ENCODE data around the gene CPLANE2.
A peak's percentile ranks its signal among the peaks of the same experiment; 100 is the strongest.

CPLANE2 gene

GRCh38 chr1:16222716-16223115, 14.3 kb downstream of the CPLANE2 start (continued):
- TF ChIP-seq ZNF354C (tag by site-specific recombination; IDR thresholded peaks at IDR 0.05; ENCODE audit: borderline replicate concordance, low read depth) = peak; percentile 84; the same call in 1 of the 2 replicates
- peak; percentile 71 for TF ChIP-seq REST (tag by site-specific recombination; IDR thresholded peaks at IDR 0.05)
- 0 out of 2 replicates have a peak, but pooled peaks have one; percentile 40 for TF ChIP-seq ZFP37 (tag by site-specific recombination; IDR thresholded peaks at IDR 0.05)
- 0 out of 2 replicates have a peak, but pooled peaks have one; percentile 66 for TF ChIP-seq ZNF791 (tag by site-specific recombination; IDR thresholded peaks at IDR 0.05)
- TF ChIP-seq ZFP3 (tag by site-specific recombination; IDR thresholded peaks at IDR 0.05; ENCODE audit: low read depth) = 0 out of 2 replicates have a peak, but pooled peaks have one; percentile 41
- peak; percentile 31; the same call in 1 of the 2 replicates for TF ChIP-seq ZNF341 (tag by site-specific recombination; IDR thresholded peaks at IDR 0.05; ENCODE audit: low read depth)
- TF ChIP-seq ZNF121 (tag by site-specific recombination; IDR thresholded peaks at IDR 0.05) = peak; percentile 86
- TF ChIP-seq ZBTB11 (tag by site-specific recombination; conservative IDR thresholded peaks at IDR 0.05; ENCODE audit: low read depth) = peak; percentile 75
- TF ChIP-seq ZNF19 (tag by site-specific recombination; IDR thresholded peaks at IDR 0.05; ENCODE audit: low read depth) = peak; percentile 81; the same call in 1 of the 2 replicates
- TF ChIP-seq ZNF664 (tag by site-specific recombination; IDR thresholded peaks at IDR 0.05) = peak; percentile 80
- TF ChIP-seq ZNF404 (tag by site-specific recombination; IDR thresholded peaks at IDR 0.05) = peak; percentile 90; the same call in 1 of the 2 replicates
- 0 out of 2 replicates have a peak, but pooled peaks have one; percentile 19 for TF ChIP-seq ZNF223 (tag by site-specific recombination; IDR thresholded peaks at IDR 0.05)

DNA sequence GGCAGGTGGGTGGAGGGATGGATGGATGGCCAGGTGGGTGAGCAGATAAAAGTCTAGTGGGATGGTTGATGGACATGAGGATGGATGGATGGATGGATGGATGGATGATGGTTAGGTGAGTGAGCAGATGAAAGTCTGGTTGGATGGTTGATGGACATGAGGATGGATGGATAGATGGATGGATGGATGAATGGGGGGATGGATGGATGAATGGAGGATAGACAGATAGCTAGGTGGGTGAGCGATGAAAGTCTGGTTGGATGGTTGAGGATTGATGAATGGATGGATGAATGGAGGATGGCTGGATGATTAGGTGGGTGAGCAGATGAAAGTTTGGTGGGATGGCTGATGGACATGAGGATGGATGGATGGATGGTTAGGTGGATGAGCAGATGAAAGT, 15.5 kb downstream of the CPLANE2 start:
- TF ChIP-seq ZNF157 (tag by site-specific recombination; IDR thresholded peaks at IDR 0.05) (0 out of 2 replicates have a peak, but pooled peaks have one; percentile 24), ZBTB17 (tag by site-specific recombination; IDR thresholded peaks at IDR 0.05) (peak; percentile 88), ZNF140 (tag by site-specific recombination; IDR thresholded peaks at IDR 0.05) (no peak), ZNF223 (tag by site-specific recombination; IDR thresholded peaks at IDR 0.05) (no peak), ZNF366 (tag by site-specific recombination; conservative IDR thresholded peaks at IDR 0.05) (peak; percentile 99), ZNF311 (tag by site-specific recombination; IDR thresholded peaks at IDR 0.05; ENCODE audit: borderline replicate concordance) (peak; percentile 59; the same call in 1 of the 2 replicates)
- Histone ChIP-seq H3K9me3 (ENCODE audit: control insufficient read depth, insufficient read depth, low read depth, low read length) (no peaks in the 10 kb centered on the region), H3K4me3 (ENCODE audit: low read depth, low read length) (no peak overlapping the region), H3K27ac (ENCODE audit: extremely low read depth, low read depth, low read length) (no peak overlapping the region), H3K4me1 (ENCODE audit: control insufficient read depth, insufficient read depth, low read length) (no peaks in the 10 kb centered on the region), H3K36me3 (ENCODE audit: control insufficient read depth in 2 of 2, insufficient read depth in 1 of 2, low read length in 2 of 2) (no peaks in the 10 kb centered on the region)
- POLR2A ChIA-PET = no interaction called here
- CTCF ChIA-PET = interaction anchor here (0.7 to 1.7 kb wide), 3 partner anchors 16 to 90 kb away, joined by 3 to 5 read pairs (median 4); no protein-coding TSS in a partner anchor
